Activated naive CD4-positive, alpha-beta T cell treated with anti-CD3 and anti-CD28 coated beads, Interleukin-2, amount 50 U/mL, for 16 hours (primary cell): ENCODE results near the gene SERPINC1.
"Not testable (repeated sequence)": the region's sequence is repeated elsewhere in the genome, so short reads cannot be mapped to it uniquely, and the experiment has no call there.

Experiments
- DNase-seq: peaks from one replicate; pipeline ENCODE4 v3.0.0-alpha.2; 2020

Gene SERPINC1

DNA sequence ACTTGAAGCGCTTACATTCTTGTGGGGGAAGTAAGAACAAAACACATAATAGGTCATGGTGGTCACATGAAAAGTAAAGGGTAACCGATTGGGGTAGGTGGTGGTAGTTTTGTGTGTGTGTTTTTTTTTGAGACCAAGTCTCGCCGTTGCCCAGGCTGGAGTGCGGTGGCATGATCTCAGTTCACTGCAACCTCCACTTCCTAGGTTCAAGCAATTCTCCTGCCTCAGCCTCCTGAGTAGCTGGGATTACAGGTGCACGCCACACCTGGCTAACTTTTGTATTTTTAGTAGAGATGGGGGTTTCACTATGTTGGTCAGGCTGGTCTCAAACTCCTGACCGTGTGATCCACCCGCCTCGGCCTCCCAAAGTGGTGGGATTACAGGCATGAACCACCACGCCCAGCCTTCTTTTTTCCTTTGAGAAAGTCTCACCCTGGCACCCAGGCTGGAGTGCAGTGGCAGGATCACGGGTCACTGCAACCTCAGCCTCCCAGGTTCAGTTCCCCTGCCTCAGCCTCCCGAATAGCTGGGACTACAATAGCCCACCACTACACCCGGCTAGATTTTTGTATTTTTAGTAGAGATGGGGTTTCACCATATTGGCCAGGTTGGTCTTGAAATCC lies 54.9 kb downstream of the SERPINC1 start:
- peak; percentile 35 for DNase-seq

DNA sequence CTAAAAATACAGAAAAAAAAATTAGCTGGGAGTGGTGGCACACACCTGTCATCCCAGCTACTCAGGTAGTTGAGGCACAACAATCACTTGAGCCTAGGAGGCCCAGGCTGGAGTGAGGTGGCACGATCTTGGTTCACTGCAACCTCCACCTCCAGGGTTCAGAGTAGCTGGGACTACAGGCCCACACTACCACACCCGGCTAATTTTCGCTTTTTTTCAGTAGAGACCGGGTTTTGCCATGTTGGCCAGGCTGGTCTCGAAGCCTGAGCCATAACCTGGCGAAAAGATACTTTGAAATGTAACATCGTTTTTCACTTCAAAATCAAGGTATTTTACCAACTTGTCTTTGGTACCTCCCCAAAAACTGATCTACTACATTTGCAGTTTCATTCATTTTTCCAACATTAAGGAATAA lies 55.4 kb downstream of the SERPINC1 start:
- peak; percentile 29 for DNase-seq

DNA sequence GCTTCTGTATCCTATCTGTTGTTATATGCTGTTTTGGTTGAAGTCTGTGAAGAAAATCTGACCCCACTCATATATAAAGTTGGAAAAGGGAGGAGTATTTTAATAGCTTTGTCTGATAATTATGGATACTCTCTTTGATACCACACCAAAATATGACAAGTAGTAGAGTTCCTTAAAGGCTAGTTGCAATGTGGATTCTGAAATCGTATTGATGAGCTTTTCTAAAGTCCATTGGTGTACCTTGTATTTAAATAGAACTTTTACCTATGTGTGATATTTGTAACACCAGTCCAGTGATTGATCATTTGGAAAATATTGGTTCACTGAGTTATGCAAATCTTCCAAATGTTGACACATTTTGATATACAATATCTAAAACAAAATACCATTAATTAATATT lies 57.1 kb downstream of the SERPINC1 start:
- DNase-seq: no peak

DNA sequence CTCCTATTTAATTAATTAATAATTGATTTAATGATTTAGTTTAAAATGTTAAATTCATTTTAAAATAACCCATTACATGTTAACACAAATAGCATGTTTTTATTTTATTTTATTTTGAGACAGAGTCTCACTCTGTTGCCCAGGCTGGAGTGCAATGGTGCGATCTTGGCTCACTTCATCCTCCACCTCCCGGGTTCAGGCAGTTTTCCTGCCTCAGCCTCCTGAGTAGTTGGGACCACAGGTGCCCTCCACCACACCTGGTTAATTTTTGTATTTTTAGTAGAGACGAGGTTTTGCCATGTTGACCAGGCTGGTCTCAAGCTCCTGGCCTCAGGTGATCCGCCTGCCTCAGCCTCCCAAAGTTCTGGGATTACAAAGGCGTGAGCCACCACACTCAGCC lies 57.6 kb downstream of the SERPINC1 start:
- not testable (repeated sequence) for DNase-seq

DNA sequence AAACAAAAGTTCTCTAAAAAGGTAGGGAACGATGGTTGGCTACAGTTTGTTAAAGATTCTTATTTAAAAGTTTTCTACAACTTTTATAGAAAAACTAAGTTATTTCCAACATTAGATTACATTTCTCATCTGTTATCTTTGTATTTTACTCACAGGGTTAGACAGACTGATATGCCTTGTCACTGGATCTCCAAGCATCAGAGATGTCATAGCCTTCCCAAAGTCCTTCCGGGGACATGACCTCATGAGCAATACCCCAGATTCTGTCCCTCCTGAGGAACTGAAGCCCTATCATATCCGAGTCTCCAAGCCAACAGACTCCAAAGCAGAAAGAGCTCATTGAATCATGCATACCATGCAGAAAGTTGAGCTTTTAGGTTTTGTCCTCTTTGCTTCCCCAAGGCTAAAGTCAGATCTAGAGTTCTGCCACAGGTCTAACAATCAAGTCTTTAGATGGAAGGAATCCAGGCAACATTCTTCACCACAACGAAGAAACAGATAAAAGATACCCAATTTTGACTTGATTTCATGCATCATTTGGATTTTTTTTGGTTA lies 59.7 kb downstream of the SERPINC1 start:
- DNase-seq: no peak

DNA sequence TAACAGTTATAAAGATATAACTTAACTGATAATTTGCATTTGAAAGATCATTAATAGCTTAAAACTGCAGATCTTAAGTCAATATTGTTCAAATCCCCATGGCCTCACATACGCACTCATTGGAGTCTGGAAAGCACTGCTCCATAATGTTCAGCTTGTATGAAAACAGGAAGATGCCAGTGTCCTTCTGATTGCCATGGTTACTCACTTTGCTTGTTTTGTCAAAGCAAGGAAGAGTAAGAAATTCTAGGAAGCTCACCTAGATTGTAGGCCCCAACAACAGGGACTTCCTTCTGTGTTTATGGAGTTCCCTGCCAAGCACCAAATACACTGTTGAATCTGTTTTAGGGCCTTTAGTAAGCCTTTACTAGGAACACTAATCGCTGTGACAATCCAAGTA lies 60.2 kb downstream of the SERPINC1 start:
- DNase-seq: no peak

DNA sequence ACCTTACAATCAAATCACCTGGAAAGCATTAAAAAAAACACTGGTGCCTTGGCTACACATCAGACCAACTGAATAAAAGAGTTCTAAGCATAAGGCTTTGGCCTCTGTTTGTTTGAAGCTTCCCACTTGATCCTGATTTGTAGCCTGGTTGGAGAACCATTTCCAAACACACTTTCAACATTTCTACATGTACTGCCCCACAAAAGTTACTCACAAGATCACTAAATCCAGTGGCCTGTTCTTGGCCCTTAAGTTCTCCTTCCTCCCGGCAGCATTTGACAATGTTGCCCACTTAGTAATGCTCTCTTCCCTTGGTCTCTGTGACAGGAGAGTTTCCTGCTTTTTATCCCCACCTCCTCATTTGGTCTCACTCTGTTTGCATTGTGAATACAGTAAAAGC lies 61.1 kb downstream of the SERPINC1 start:
- no peak for DNase-seq
